K562 (cell line): Measurements from ENCODE around the gene PHLPP2. TPM values are rescaled to one million over a fixed set of nuclear protein-coding genes. Genes with fewer than 3 reads are reported as not detected.

Experiments used
- BCOR ChIP-seq: fragments of 450-650 bp; IDR thresholded peaks from 2 replicates; pipeline ENCODE4 v1.6.1; 2016
- CEBPG ChIP-seq, 3 experiments: fragments of 200-800 bp in 1 of 3; sonication (Bioruptor generic) in 1 of 3; sonication (generic) in 1 of 3; formaldehyde crosslinking in 1 of 3; IDR thresholded peaks in 2 of 3; conservative IDR thresholded peaks in 1 of 3; 2 replicates each; pipeline versions ENCODE4 v1.6.1 to v1.8.0; 2016 to 2022; ENCODE audit warnings: missing compliant biosample characterization in 2 of 3, missing genetic modification characterization in 2 of 3, mild to moderate bottlenecking in 1 of 3, missing genetic modification reagents in 1 of 3
- CTBP1 ChIP-seq: fragments of 450-650 bp; IDR thresholded peaks from 2 replicates; pipeline ENCODE4 v1.6.1; 2016; ENCODE audit warnings: borderline replicate concordance
- CXXC5 ChIP-seq: fragments of 250-450 bp; sonication (Bioruptor Pico); IDR thresholded peaks from 2 replicates; pipeline ENCODE4 v1.8.0; 2022; ENCODE audit warnings: inconsistent platforms, mild to moderate bottlenecking, moderate library complexity
- DPF2 ChIP-seq: fragments of 450-650 bp; IDR thresholded peaks from 2 replicates; pipeline ENCODE4 v1.6.1; 2016
- ELF4 ChIP-seq: fragments of 450-650 bp; formaldehyde crosslinking; IDR thresholded peaks from 2 replicates; pipeline ENCODE4 v1.4.0; 2022; ENCODE audit warnings: missing genetic modification characterization
- ETV1 ChIP-seq: fragments of 450-650 bp; conservative IDR thresholded peaks from 2 replicates; pipeline ENCODE4 v1.6.1; 2016; ENCODE audit warnings: missing genetic modification characterization, control low read depth, low read depth, missing compliant biosample characterization
- GATA2 ChIP-seq: sonication (generic); formaldehyde crosslinking; IDR thresholded peaks from 2 replicates; pipeline ENCODE4 v1.4.0; 2020; ENCODE audit warnings: mild to moderate bottlenecking, missing genetic modification reagents
- HDAC1 ChIP-seq, 2 experiments: fragments of 450-650 bp; IDR thresholded peaks; 2 replicates each; pipeline ENCODE4 v1.6.1; 2016 to 2017; ENCODE audit warnings: inconsistent platforms in 1 of 2, mild to moderate bottlenecking in 1 of 2, moderate library complexity in 1 of 2
- HDAC2 ChIP-seq: fragments of 450-650 bp; IDR thresholded peaks from 2 replicates; pipeline ENCODE4 v1.6.1; 2016; ENCODE audit warnings: mild to moderate bottlenecking
- HLTF ChIP-seq: fragments of 450-650 bp; IDR thresholded peaks from 2 replicates; pipeline ENCODE4 v1.6.1; 2016
- HMGN3 ChIP-seq: IDR thresholded peaks from 2 replicates; pipeline ENCODE4 v1.6.1; 2011; ENCODE audit warnings: borderline replicate concordance, low read depth, mild to moderate bottlenecking, mixed read lengths, low read length; ENCODE audit not compliant: insufficient read length; ENCODE audit errors: extremely low read depth
- KDM1A ChIP-seq, 2 experiments: fragments of 450-650 bp; IDR thresholded peaks; 2 replicates each; pipeline ENCODE4 v1.6.1; 2016; ENCODE audit warnings: mild to moderate bottlenecking in 2 of 2
- NRF1 ChIP-seq, 2 experiments: fragments of 450-650 bp; IDR thresholded peaks in 1 of 2; conservative IDR thresholded peaks in 1 of 2; 2 replicates each; pipeline ENCODE4 v1.6.1; 2014; ENCODE audit warnings: mild to moderate bottlenecking in 2 of 2
- PML ChIP-seq: IDR thresholded peaks from 2 replicates; pipeline ENCODE4 v1.6.1; 2012; ENCODE audit warnings: low read length, inconsistent platforms
- RBBP5 ChIP-seq: fragments of 200-600 bp; sonication (generic); IDR thresholded peaks from 2 replicates; pipeline ENCODE4 v1.6.1; 2012; ENCODE audit warnings: borderline replicate concordance, mild to moderate bottlenecking, low read length, control low read depth, inconsistent platforms; ENCODE audit not compliant: insufficient read depth, poor library complexity, severe bottlenecking
- RBFOX2 ChIP-seq: fragments of 200-400 bp; formaldehyde crosslinking; IDR thresholded peaks from 2 replicates; pipeline ENCODE4 v1.6.1; 2017; ENCODE audit warnings: low read depth, mild to moderate bottlenecking, low read length, moderate library complexity
- RBM14 ChIP-seq: fragments of 200-400 bp; formaldehyde crosslinking; IDR thresholded peaks from 2 replicates; pipeline ENCODE4 v1.6.1; 2018; ENCODE audit warnings: low read depth, mild to moderate bottlenecking, low read length, moderate library complexity, borderline replicate concordance; ENCODE audit not compliant: insufficient read depth
- SIN3A ChIP-seq, 2 experiments: fragments of 150-350 bp in 1 of 2; IDR thresholded peaks; 2 replicates each; pipeline ENCODE4 v1.6.1; 2011 to 2016; ENCODE audit warnings: borderline replicate concordance in 2 of 2, low read depth in 2 of 2, low read length in 2 of 2, mild to moderate bottlenecking in 2 of 2, moderate library complexity in 2 of 2; ENCODE audit not compliant: control insufficient read depth in 1 of 2
- SMARCA4 ChIP-seq: fragments of 450-650 bp; IDR thresholded peaks from 2 replicates; pipeline ENCODE4 v1.6.1; 2016
- TAF7 ChIP-seq: fragments of 450-650 bp; IDR thresholded peaks from 2 replicates; pipeline ENCODE4 v1.6.1; 2016; ENCODE audit warnings: missing genetic modification characterization, missing compliant biosample characterization
- ZEB2 ChIP-seq: fragments of 450-650 bp; IDR thresholded peaks from 2 replicates; pipeline ENCODE4 v1.6.1; 2016
- ZNF224 ChIP-seq: sonication (generic); formaldehyde crosslinking; IDR thresholded peaks from 2 replicates; pipeline ENCODE4 v1.8.0; 2022; ENCODE audit warnings: mild to moderate bottlenecking, missing genetic modification reagents
- ZNF282 ChIP-seq: sonication (generic); formaldehyde crosslinking; IDR thresholded peaks from 2 replicates; pipeline ENCODE4 v1.8.1; 2023; ENCODE audit warnings: missing genetic modification reagents
- ZNF740 ChIP-seq, 3 experiments: fragments of 200-800 bp in 1 of 3; sonication (Bioruptor generic) in 1 of 3; sonication (generic) in 1 of 3; formaldehyde crosslinking in 1 of 3; IDR thresholded peaks; 2 replicates each; pipeline versions ENCODE4 v1.6.1 to v1.8.0; 2016 to 2022; ENCODE audit warnings: mild to moderate bottlenecking in 2 of 3, missing compliant biosample characterization in 2 of 3, missing genetic modification characterization in 2 of 3, missing genetic modification reagents in 1 of 3
- polyA plus RNA-seq, 8 experiments: library from polyadenylated mRNA; depleted of rRNA in 4 of 8; stranded (reverse) in 5 of 8; unstranded in 3 of 8; fragments of >200 nt; fragmentation: Nextera tagmentation in 2 of 8; fragmentation: Illumina TruSeq in 1 of 8; extraction: Ambion mirVana in 2 of 8; extraction: Trizol in 1 of 8; gene quantifications; 2 replicates each; pipeline versions ENCODE4 v1.2.1 to v1.2.3, GENCODE V29; 2011 to 2014; ENCODE audit warnings: inconsistent platforms in 1 of 8, missing spikeins in 1 of 8
- total RNA-seq, 7 experiments: library from RNA; depleted of rRNA in 6 of 7; stranded (reverse); fragments of >200 nt in 6 of 7; fragmentation: Illumina TruSeq in 2 of 7; extraction: Trizol in 2 of 7; gene quantifications; 2 replicates each; pipeline versions ENCODE4 v1.2.1 to v1.2.3, GENCODE V29; 2011 to 2021; ENCODE audit warnings: low replicate concordance in 1 of 7
- TF ChIP-seq, protein P1 (sequence below), 2 experiments: fragments of 450-650 bp; IDR thresholded peaks; 2 replicates each; pipeline ENCODE4 v1.6.1; 2016

Gene PHLPP2
- total and polyA plus RNA-seq, 9 of the 15 experiments (the other 6 are each of a cell fraction or from before 2014, with no cell fraction given): 0.60 to 7.1 (median 2.6) TPM

DNA sequence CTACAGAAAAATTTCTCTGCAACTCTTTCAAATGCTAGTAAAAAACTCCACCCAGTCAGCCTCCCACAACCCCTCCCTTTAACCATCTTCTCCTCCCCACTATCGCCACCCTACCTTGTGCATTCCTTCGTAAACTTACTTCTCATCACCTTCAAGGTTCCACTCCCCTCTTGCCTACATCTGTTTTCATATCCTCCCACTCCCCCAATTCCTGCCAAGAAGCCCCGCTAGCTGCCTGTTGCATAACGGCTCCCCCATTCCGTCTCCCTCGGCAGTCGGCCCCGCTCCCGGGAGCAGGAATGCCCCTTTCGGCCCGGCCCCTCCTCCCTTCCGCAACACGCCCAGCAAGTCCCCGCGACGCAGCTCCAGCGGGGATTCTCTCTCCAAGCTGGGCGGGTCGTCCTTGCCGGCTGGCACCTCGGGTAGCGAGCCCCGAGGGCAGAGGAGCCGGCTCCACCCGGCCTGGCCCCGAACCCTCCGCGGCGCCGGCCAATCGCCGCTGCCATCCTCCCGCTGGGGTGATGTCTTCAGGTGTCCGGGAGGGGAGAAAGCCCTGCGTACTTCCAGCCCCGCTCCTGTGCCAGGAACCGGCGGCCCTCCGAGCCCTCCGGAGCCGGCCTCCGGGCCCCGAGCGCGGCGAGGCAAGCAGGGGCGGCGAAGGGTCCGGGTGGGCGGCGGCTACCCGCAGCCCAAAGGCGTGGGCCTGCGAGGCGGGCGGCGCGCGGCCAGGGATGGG lies 1.5 kb downstream of the PHLPP2 start (continued):
- TF ChIP-seq CXXC5 (CRISPR knock-in tag): peak; percentile 7; the same call in 1 of the 2 replicates
- TF ChIP-seq SMARCA4: 0 out of 2 replicates have a peak, but pooled peaks have one; percentile 40
- 0 out of 2 replicates have a peak, but pooled peaks have one; percentile 34 for TF ChIP-seq ZNF740 (CRISPR knock-in tag; IDR thresholded peaks at IDR 0.05)
- TF ChIP-seq ZNF740 (tag; IDR thresholded peaks at IDR 0.05): no peak
- TF ChIP-seq ETV1 (tag): no peak
- TF ChIP-seq NRF1 (conservative IDR thresholded peaks at IDR 0.05 in 1 of 2, IDR thresholded peaks at IDR 0.05 in 1 of 2): 0 out of 4 replicates have a peak, but pooled peaks of 1 of the 2 experiments have one; percentile 16
- 0 out of 2 replicates have a peak, but pooled peaks have one; percentile 14 for TF ChIP-seq ELF4
- TF ChIP-seq GATA2: no peak
- peak; percentile 64; the same call in 1 of the 2 replicates for TF ChIP-seq BCOR
- TF ChIP-seq SIN3A (IDR thresholded peaks at IDR 0.05; ENCODE audit: borderline replicate concordance in 2 of 2, control insufficient read depth in 1 of 2, low read depth in 2 of 2, low read length in 2 of 2): 0 out of 4 replicates have a peak, but pooled peaks of 1 of the 2 experiments have one; percentile 7
- TF ChIP-seq, protein P1, sequence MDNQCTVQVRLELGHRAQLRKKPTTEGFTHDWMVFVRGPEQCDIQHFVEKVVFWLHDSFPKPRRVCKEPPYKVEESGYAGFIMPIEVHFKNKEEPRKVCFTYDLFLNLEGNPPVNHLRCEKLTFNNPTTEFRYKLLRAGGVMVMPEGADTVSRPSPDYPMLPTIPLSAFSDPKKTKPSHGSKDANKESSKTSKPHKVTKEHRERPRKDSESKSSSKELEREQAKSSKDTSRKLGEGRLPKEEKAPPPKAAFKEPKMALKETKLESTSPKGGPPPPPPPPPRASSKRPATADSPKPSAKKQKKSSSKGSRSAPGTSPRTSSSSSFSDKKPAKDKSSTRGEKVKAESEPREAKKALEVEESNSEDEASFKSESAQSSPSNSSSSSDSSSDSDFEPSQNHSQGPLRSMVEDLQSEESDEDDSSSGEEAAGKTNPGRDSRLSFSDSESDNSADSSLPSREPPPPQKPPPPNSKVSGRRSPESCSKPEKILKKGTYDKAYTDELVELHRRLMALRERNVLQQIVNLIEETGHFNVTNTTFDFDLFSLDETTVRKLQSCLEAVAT (IDR thresholded peaks at IDR 0.05): 0 out of 4 replicates have a peak, but pooled peaks of 1 of the 2 experiments have one; percentile 32
- peak; percentile 23; the same call in 1 of the 2 replicates for TF ChIP-seq RBFOX2
- no peak for TF ChIP-seq TAF7 (tag)
- TF ChIP-seq HMGN3: peak; percentile 36
- TF ChIP-seq RBBP5: peak; percentile 52
- TF ChIP-seq HLTF: 0 out of 2 replicates have a peak, but pooled peaks have one; percentile 20
- peak; percentile 69; the same call in 1 of the 2 replicates for TF ChIP-seq CTBP1
- no peak for TF ChIP-seq CEBPG (CRISPR knock-in tag; IDR thresholded peaks at IDR 0.05)
- TF ChIP-seq CEBPG (tag; conservative IDR thresholded peaks at IDR 0.05 in 1 of 2, IDR thresholded peaks at IDR 0.05 in 1 of 2): peak in 1 of 2 experiments; percentile 37; a peak in 1 of 4 replicates
- TF ChIP-seq ZEB2: peak; percentile 85
- peak in 1 of 2 experiments; percentile 78; a peak in 2 of 4 replicates for TF ChIP-seq HDAC1 (IDR thresholded peaks at IDR 0.05)
- TF ChIP-seq HDAC2: 0 out of 2 replicates have a peak, but pooled peaks have one; percentile 32
- 0 out of 4 replicates have a peak, but pooled peaks of 1 of the 2 experiments have one; percentile 9 for TF ChIP-seq KDM1A (IDR thresholded peaks at IDR 0.05)
- TF ChIP-seq DPF2: peak; percentile 32; the same call in 1 of the 2 replicates
- TF ChIP-seq PML: no peak
- TF ChIP-seq RBM14: no peak
- no peak for TF ChIP-seq ZNF282 (CRISPR knock-in tag)
- TF ChIP-seq ZNF224 (CRISPR knock-in tag): no peak
